HEK293T (cell line): ENCODE data around the gene RBM20.

ENCODE experiments used
- BHLHE40 ChIP-seq: fragments of 450-650 bp; IDR thresholded peaks from 2 replicates; pipeline ENCODE4 v1.6.1; 2016; ENCODE audit warnings: mild to moderate bottlenecking, moderate library complexity, borderline replicate concordance
- CTBP1 ChIP-seq: fragments of 450-650 bp; IDR thresholded peaks from 2 replicates; pipeline ENCODE4 v1.6.1; 2016; ENCODE audit warnings: borderline replicate concordance
- ELF4 ChIP-seq: fragments of 450-650 bp; IDR thresholded peaks from 2 replicates; pipeline ENCODE4 v1.6.1; 2017; ENCODE audit warnings: antibody characterized with exemption
- FOXA1 ChIP-seq: fragments of 450-650 bp; IDR thresholded peaks from 2 replicates; pipeline ENCODE4 v1.6.1; 2016; ENCODE audit warnings: mild to moderate bottlenecking
- FOXK2 ChIP-seq: fragments of 450-650 bp; IDR thresholded peaks from 2 replicates; pipeline ENCODE4 v1.6.1; 2016; ENCODE audit warnings: mild to moderate bottlenecking
- FOXM1 ChIP-seq: fragments of 450-650 bp; IDR thresholded peaks from 2 replicates; pipeline ENCODE4 v1.6.1; 2017; ENCODE audit warnings: mild to moderate bottlenecking, borderline replicate concordance
- HDGF ChIP-seq: fragments of 450-650 bp; IDR thresholded peaks from 2 replicates; pipeline ENCODE4 v1.6.1; 2017; ENCODE audit warnings: antibody characterized with exemption, borderline replicate concordance
- LEF1 ChIP-seq: fragments of 450-650 bp; IDR thresholded peaks from 2 replicates; pipeline ENCODE4 v1.6.1; 2017; ENCODE audit warnings: mild to moderate bottlenecking, borderline replicate concordance
- NFRKB ChIP-seq: fragments of 450-650 bp; IDR thresholded peaks from 2 replicates; pipeline ENCODE4 v1.6.1; 2016; ENCODE audit warnings: mild to moderate bottlenecking, moderate library complexity
- PKNOX1 ChIP-seq: fragments of 450-650 bp; IDR thresholded peaks from 2 replicates; pipeline ENCODE4 v1.6.1; 2016
- SP1 ChIP-seq: fragments of 450-650 bp; IDR thresholded peaks from 2 replicates; pipeline ENCODE4 v1.6.1; 2017
- SUZ12 ChIP-seq: fragments of 450-650 bp; IDR thresholded peaks from 2 replicates; pipeline ENCODE4 v1.6.1; 2016; ENCODE audit warnings: mild to moderate bottlenecking
- ZNF384 ChIP-seq: fragments of 450-650 bp; IDR thresholded peaks from 2 replicates; pipeline ENCODE4 v1.6.1; 2016

- TF ChIP-seq ELF4 = no peak
- no peak for TF ChIP-seq SP1
- no peak for TF ChIP-seq LEF1
- no peak for TF ChIP-seq ZNF384
- no peak for TF ChIP-seq FOXK2
- no peak for TF ChIP-seq BHLHE40
- no peak for TF ChIP-seq FOXM1
- no peak for TF ChIP-seq SUZ12
- no peak for TF ChIP-seq NFRKB
- no peak for TF ChIP-seq CTBP1
- no peak for TF ChIP-seq FOXA1
- TF ChIP-seq PKNOX1 = no peak
- TF ChIP-seq HDGF = no peak
These were observed 184.4 kb downstream of the RBM20 start for GRCh38 chr10:110828525-110828924.
